HCT116 (cell line): ENCODE results near the gene RPLP2. TPM values are rescaled to one million over a fixed set of nuclear protein-coding genes. Genes with fewer than 3 reads are reported as not detected.

ENCODE experiments used
- ATAC-seq: fragments of 200-7000 bp; cut with Tn5 transposase; 2 replicates; pipeline ENCODE4 v1.9.1; 2020; ENCODE audit warnings: mild to moderate bottlenecking, moderate library complexity
- BruUV-seq: library from RNA; stranded (reverse); fragments of 400-500 nt; replicated peaks from 2 replicates; lab custom pipeline; 2021; lab: Mats Ljungman, UMichigan
- CTCF ChIA-PET: fragments of 300-600 bp; sonication (Branson Sonifier 250); formaldehyde crosslinking; loops from one replicate; lab custom pipeline; 2021; ENCODE audit warnings: antibody characterized with exemption; lab: Charles Lee
- POLR2A ChIA-PET: fragments of 300-600, 350-600 bp; sonication (Branson Sonifier 250); formaldehyde crosslinking; loops from one replicate; lab custom pipeline; 2021; ENCODE audit warnings: antibody characterized with exemption; lab: Charles Lee
- RAD21 ChIA-PET, 2 experiments: fragments of 300-600 bp; sonication (Branson Sonifier 250); formaldehyde crosslinking; loops; one replicate each; lab custom pipeline; 2023; ENCODE audit warnings: low total read pairs in 2 of 2; ENCODE audit not compliant: uncharacterized antibody in 2 of 2, unreplicated experiment in 2 of 2, low non-redundant PET in 1 of 2; lab: Charles Lee
- DNase-seq: peaks from one replicate; pipeline ENCODE4 v3.0.0-alpha.2; 2010; ENCODE audit warnings: low read depth, low spot score
- H2AFZ ChIP-seq: fragments of 200-600 bp; shearing (Covaris generic), sonication (generic); 2 replicates; pipeline ENCODE4 v1.6.1; 2017; ENCODE audit warnings: low read depth, mixed run types, mixed read lengths, antibody characterized with exemption, low read length; ENCODE audit not compliant: poor library complexity, severe bottlenecking
- H3K27ac ChIP-seq: 2 replicates; pipeline ENCODE4 v1.5.1; 2012; ENCODE audit warnings: low read depth, low read length
- H3K27me3 ChIP-seq: fragments of 200-600 bp; sonication (generic); 2 replicates; pipeline ENCODE4 v1.6.1; 2016; ENCODE audit warnings: mixed run types, low read length, mixed read lengths; ENCODE audit not compliant: insufficient read depth
- H3K36me3 ChIP-seq, 2 experiments: fragments of 200-500 bp in 1 of 2; fragments of 200-600 bp in 1 of 2; sonication (Bioruptor generic) in 1 of 2; sonication (generic) in 1 of 2; 2 replicates each; pipeline versions ENCODE4 v1.5.1 to v1.6.1; 2014 to 2016; ENCODE audit warnings: low read length in 2 of 2, inconsistent platforms in 1 of 2, mixed read lengths in 1 of 2, mixed run types in 1 of 2; ENCODE audit not compliant: insufficient read depth in 2 of 2, control insufficient read depth in 1 of 2
- H3K4me1 ChIP-seq, 2 experiments: fragments of 200-600 bp in 1 of 2; sonication (generic) in 1 of 2; 2 replicates each; pipeline versions ENCODE4 v1.5.1 to v1.6.1; 2012 to 2017; ENCODE audit warnings: low read length in 2 of 2, inconsistent platforms in 1 of 2, mild to moderate bottlenecking in 1 of 2, mixed read lengths in 1 of 2, mixed run types in 1 of 2, moderate library complexity in 1 of 2; ENCODE audit not compliant: insufficient read depth in 2 of 2, control insufficient read depth in 1 of 2
- H3K4me2 ChIP-seq: fragments of 200-600 bp; sonication (generic); 2 replicates; pipeline ENCODE4 v1.6.1; 2017; ENCODE audit warnings: mixed run types, low read length, mixed read lengths
- H3K4me3 ChIP-seq, 2 experiments: fragments of 200-600 bp in 1 of 2; sonication (generic) in 1 of 2; replicated peaks in 1 of 2; 2 replicates each; pipeline ENCODE4 v1.5.1; 2011 to 2016; ENCODE audit warnings: low read length in 2 of 2, control low read depth in 1 of 2, low read depth in 1 of 2, mild to moderate bottlenecking in 1 of 2, mixed read lengths in 1 of 2, mixed run types in 1 of 2
- H3K79me2 ChIP-seq: fragments of 200-600 bp; sonication (generic); 2 replicates; pipeline ENCODE4 v1.6.1; 2017; ENCODE audit warnings: mild to moderate bottlenecking, mixed run types, low read length, moderate library complexity, mixed read lengths; ENCODE audit not compliant: insufficient read depth
- H3K9ac ChIP-seq: fragments of 200-600 bp; sonication (generic); 2 replicates; pipeline ENCODE4 v1.6.1; 2016; ENCODE audit warnings: low read length, mixed read lengths
- H3K9me2 ChIP-seq: fragments of 200-600 bp; sonication (generic), shearing (Covaris generic); 2 replicates; pipeline ENCODE4 v1.6.1; 2017; ENCODE audit warnings: mixed run types, mild to moderate bottlenecking, moderate library complexity; ENCODE audit not compliant: insufficient read depth
- H3K9me3 ChIP-seq, 2 experiments: fragments of 200-500 bp in 1 of 2; fragments of 200-600 bp in 1 of 2; sonication (Bioruptor generic) in 1 of 2; sonication (generic) in 1 of 2; 2 replicates each; pipeline ENCODE4 v1.6.1; 2014 to 2017; ENCODE audit warnings: low read length in 2 of 2, mixed read lengths in 2 of 2, inconsistent platforms in 1 of 2, low read depth in 1 of 2, mild to moderate bottlenecking in 1 of 2, mixed run types in 1 of 2, moderate library complexity in 1 of 2; ENCODE audit not compliant: control insufficient read depth in 1 of 2, insufficient read depth in 1 of 2
- H4K20me1 ChIP-seq: fragments of 200-600 bp; sonication (generic), shearing (Covaris generic); 2 replicates; pipeline ENCODE4 v1.6.1; 2017; ENCODE audit warnings: mixed run types, mild to moderate bottlenecking, moderate library complexity; ENCODE audit not compliant: insufficient read depth
- CBX3 ChIP-seq: IDR thresholded peaks from 2 replicates; pipeline ENCODE4 v1.6.1; 2012; ENCODE audit warnings: low read depth
- CEBPB ChIP-seq: IDR thresholded peaks from 2 replicates; pipeline ENCODE4 v1.6.1; 2012; ENCODE audit warnings: low read depth
- CTCF ChIP-seq, 3 experiments: fragments of 200-600 bp in 1 of 3; sonication (generic) in 1 of 3; IDR thresholded peaks in 2 of 3; conservative IDR thresholded peaks in 1 of 3; 2 replicates each; pipeline ENCODE4 v1.5.1; 2012 to 2017; ENCODE audit warnings: low read depth in 2 of 3, low read length in 2 of 3, antibody characterized with exemption in 1 of 3, borderline replicate concordance in 1 of 3, control low read depth in 1 of 3, mild to moderate bottlenecking in 1 of 3, mixed read lengths in 1 of 3, mixed run types in 1 of 3, moderate library complexity in 1 of 3; ENCODE audit not compliant: insufficient read depth in 1 of 3
- EGR1 ChIP-seq: IDR thresholded peaks from 2 replicates; pipeline ENCODE4 v1.6.1; 2012; ENCODE audit warnings: low read depth
- EZH2phosphoT487 ChIP-seq: fragments of 200-600 bp; IDR thresholded peaks from 2 replicates; pipeline ENCODE4 v1.6.1; 2018; ENCODE audit warnings: antibody characterized with exemption, borderline replicate concordance
- SRF ChIP-seq: IDR thresholded peaks from 2 replicates; pipeline ENCODE4 v1.6.1; 2012; ENCODE audit warnings: low read depth
- ZBTB33 ChIP-seq: IDR thresholded peaks from 2 replicates; pipeline ENCODE4 v1.6.1; 2011; ENCODE audit warnings: mild to moderate bottlenecking, low read length, moderate library complexity; ENCODE audit not compliant: insufficient replicate concordance; ENCODE audit errors: extremely low read depth
- ZFX ChIP-seq: fragments of 450-650 bp; IDR thresholded peaks from 2 replicates; pipeline ENCODE4 v1.6.1; 2017
- intact Hi-C: fragments of 100-400 bp; cut with micrococcal nuclease; formaldehyde crosslinking; loops from 2 replicates; pipeline ENCODE4 v1.10.0; 2022
- total RNA-seq: library from RNA; stranded (reverse); gene quantifications from one replicate; pipeline ENCODE4 v1.2.1, GENCODE V29; 2021; ENCODE audit not compliant: unreplicated experiment

The RPLP2 gene
- total RNA-seq, 1 experiment from 2014 or later = 3,615 TPM

GRCh38 chr11:788953-789940 lies 20.5 kb upstream of the RPLP2 start:
- POLR2A ChIA-PET = no interaction called here
- H2AFZ ChIP-seq = no peak overlapping the region
- no peak overlapping the region for H3K4me3 ChIP-seq
- TF ChIP-seq CEBPB = no peak
- no peak for TF ChIP-seq CTCF (IDR thresholded peaks at IDR 0.05 in 2 of 3, conservative IDR thresholded peaks at IDR 0.05 in 1 of 3; ENCODE audit: borderline replicate concordance in 1 of 3, insufficient read depth in 1 of 3, low read depth in 2 of 3, low read length in 2 of 3)
- TF ChIP-seq EGR1 = no peak
- no peak for TF ChIP-seq SRF
- no peak for TF ChIP-seq ZBTB33
- TF ChIP-seq EZH2phosphoT487 = no peak
- TF ChIP-seq CBX3 = no peak
- TF ChIP-seq ZFX = no peak
- TF ChIP-seq, all 23 proteins: peak for 0
- BruUV-seq = no TSS peak
- ATAC-seq = no peak
- no peaks in the 10 kb centered on the region for H3K9me2 ChIP-seq
- H3K4me2 ChIP-seq = no peak overlapping the region
- H4K20me1 ChIP-seq = no peaks in the 10 kb centered on the region
- intact Hi-C loops = no loop called here
- H3K79me2 ChIP-seq = peaks cover 4% of the 10 kb centered on the region; the same call in 1 of the 2 replicates
- no peaks in the 10 kb centered on the region for H3K27me3 ChIP-seq
- no peak overlapping the region for H3K9ac ChIP-seq
- no peaks in the 10 kb centered on the region for H3K9me3 ChIP-seq
- ChIA-PET CTCF (no interaction called here), RAD21 (no interaction called here)
- no peak for DNase-seq
- peaks cover 7 to 16% of the 10 kb centered on the region in 2 experiments; a peak in 3 of 4 replicates for H3K4me1 ChIP-seq
- no peak overlapping the region for H3K27ac ChIP-seq
- peaks cover 0 to 4% of the 10 kb centered on the region in 2 experiments; a peak in 1 of 4 replicates for H3K36me3 ChIP-seq
